ENCODE results near the gene ATXN1. TPM values are rescaled to one million over a fixed set of nuclear protein-coding genes. Genes with fewer than 3 reads are reported as not detected.

The ATXN1 gene
- total and polyA plus RNA-seq, 2 of the 13 experiments (the other 11 are each of a cell fraction or from before 2014, with no cell fraction given), result 20.7 to 39.5 TPM

GRCh38 chr6:16737925-16738324, 23.3 kb downstream of the ATXN1 start:
- ATAC-seq (no peak), FAIRE-seq (no peak), DNase-seq (ENCODE audit: low spot score) (no peak)
- Histone ChIP-seq H4K20me1 (ENCODE audit: insufficient read depth, low read length) (no peaks in the 10 kb centered on the region), H3K9me3 (ENCODE audit: low read length) (no peaks in the 10 kb centered on the region), H2AFZ (ENCODE audit: low read length) (no peak overlapping the region), H3K4me1 (ENCODE audit: insufficient read depth, low read length) (peaks cover 71% of the 10 kb centered on the region), H3K27ac (ENCODE audit: extremely low read length, insufficient read depth, low read length) (no peak overlapping the region), H3K79me2 (ENCODE audit: insufficient read depth, low read length) (peaks cover 52% of the 10 kb centered on the region), H3K9ac (ENCODE audit: insufficient read depth, low read depth, low read length) (no peak overlapping the region), H3K36me3 (replicated peaks in 1 of 2; ENCODE audit: control insufficient read depth in 1 of 2, insufficient read depth in 2 of 2, low read length in 2 of 2) (peaks cover 11 to 37% of the 10 kb centered on the region in 2 experiments), H3K4me3 (replicated peaks in 1 of 3; ENCODE audit: insufficient read depth in 1 of 3, low read depth in 2 of 3, low read length in 3 of 3) (no peak overlapping the region), H3K4me2 (ENCODE audit: low read depth, low read length) (no peak overlapping the region), H3K27me3 (ENCODE audit: control insufficient read depth in 1 of 2, insufficient read depth in 2 of 2, low read length in 2 of 2) (no peaks in the 10 kb centered on the region)
- ChIA-PET POLR2A (interaction anchor here (3.3 kb wide), 1 partner anchor 9 kb away, joined by 11 read pairs; no protein-coding TSS in a partner anchor), CTCF (ENCODE audit: low intra/inter-chr PET ratio, low total read pairs) (no interaction called here)
- intact Hi-C loops (cut with micrococcal nuclease; ENCODE audit: unreplicated experiment), result no loop called here
- in situ Hi-C loops (cut with HindIII; ENCODE audit: extremely low pct_ligation_motif_present, low pct_unique_long_range_greater_than_20kb), result no loop called here
- no TSS peak for BruUV-seq (replicated peaks)
- TF ChIP-seq, protein P1, sequence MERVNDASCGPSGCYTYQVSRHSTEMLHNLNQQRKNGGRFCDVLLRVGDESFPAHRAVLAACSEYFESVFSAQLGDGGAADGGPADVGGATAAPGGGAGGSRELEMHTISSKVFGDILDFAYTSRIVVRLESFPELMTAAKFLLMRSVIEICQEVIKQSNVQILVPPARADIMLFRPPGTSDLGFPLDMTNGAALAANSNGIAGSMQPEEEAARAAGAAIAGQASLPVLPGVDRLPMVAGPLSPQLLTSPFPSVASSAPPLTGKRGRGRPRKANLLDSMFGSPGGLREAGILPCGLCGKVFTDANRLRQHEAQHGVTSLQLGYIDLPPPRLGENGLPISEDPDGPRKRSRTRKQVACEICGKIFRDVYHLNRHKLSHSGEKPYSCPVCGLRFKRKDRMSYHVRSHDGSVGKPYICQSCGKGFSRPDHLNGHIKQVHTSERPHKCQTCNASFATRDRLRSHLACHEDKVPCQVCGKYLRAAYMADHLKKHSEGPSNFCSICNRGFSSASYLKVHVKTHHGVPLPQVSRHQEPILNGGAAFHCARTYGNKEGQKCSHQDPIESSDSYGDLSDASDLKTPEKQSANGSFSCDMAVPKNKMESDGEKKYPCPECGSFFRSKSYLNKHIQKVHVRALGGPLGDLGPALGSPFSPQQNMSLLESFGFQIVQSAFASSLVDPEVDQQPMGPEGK (CRISPR knock-in tag; IDR thresholded peaks at IDR 0.05), result no peak
- TF ChIP-seq ZNF549 (CRISPR knock-in tag; IDR thresholded peaks at IDR 0.05), result no peak
- no peak for TF ChIP-seq TMF1 (CRISPR knock-in tag; IDR thresholded peaks at IDR 0.05; ENCODE audit: low read depth)
- TF ChIP-seq ZNF331 (CRISPR knock-in tag; IDR thresholded peaks at IDR 0.05), result no peak
- TF ChIP-seq TRIM24 (CRISPR knock-in tag; IDR thresholded peaks at IDR 0.05), result no peak
- 98% methylated on average over 5 of the region's 5 CpGs for WGBS (ENCODE audit: low lambda C conversion rate)
